Nephron progenitor cell (in vitro differentiated cells): ENCODE data around the gene ING1.

Source experiments
- DNase-seq: peaks from one replicate; pipeline ENCODE4 v3.0.0; 2021
- H3K27ac Mint-ChIP-seq: 2 replicates; pipeline ENCODE4 v1.8.0; 2021; ENCODE audit warnings: mild to moderate bottlenecking, moderate library complexity, mixed read lengths
- H3K27me3 Mint-ChIP-seq: 2 replicates; pipeline ENCODE4 v1.8.0; 2021; ENCODE audit warnings: mild to moderate bottlenecking, low read depth, mixed read lengths; ENCODE audit not compliant: poor library complexity
- H3K36me3 Mint-ChIP-seq: 2 replicates; pipeline ENCODE4 v1.8.0; 2021; ENCODE audit warnings: low read depth, mixed read lengths
- H3K4me1 Mint-ChIP-seq: 2 replicates; pipeline ENCODE4 v1.8.0; 2021; ENCODE audit warnings: mixed read lengths
- H3K4me3 Mint-ChIP-seq: 2 replicates; pipeline ENCODE4 v1.8.0; 2021; ENCODE audit warnings: mild to moderate bottlenecking, moderate library complexity, mixed read lengths
- H3K9me3 Mint-ChIP-seq: 2 replicates; pipeline ENCODE4 v1.8.0; 2021; ENCODE audit warnings: mild to moderate bottlenecking, moderate library complexity, mixed read lengths
- CTCF ChIP-seq: fragments of 200-600 bp; sonication (generic); IDR thresholded peaks from 2 replicates; pipeline ENCODE4 v1.5.0; 2021; ENCODE audit warnings: antibody characterized with exemption

ING1 gene

GRCh38 chr13:110712849-110713641 is 455 bp upstream of the ING1 start:
- peak; percentile 99 for DNase-seq
- peaks cover 10% of the 10 kb centered on the region for H3K9me3 Mint-ChIP-seq
- no peak for TF ChIP-seq CTCF
- peak overlapping the region; percentile 97 for H3K4me3 Mint-ChIP-seq
- H3K27ac Mint-ChIP-seq = peak overlapping the region; percentile 99
- no peaks in the 10 kb centered on the region for H3K27me3 Mint-ChIP-seq
- peaks cover 31% of the 10 kb centered on the region for H3K4me1 Mint-ChIP-seq
- H3K36me3 Mint-ChIP-seq = no peaks in the 10 kb centered on the region

- DNase-seq = peak; percentile 58
- H3K27me3 Mint-ChIP-seq = no peaks in the 10 kb centered on the region
- peak overlapping the region; percentile 98 for H3K4me3 Mint-ChIP-seq
- TF ChIP-seq CTCF = no peak
- H3K4me1 Mint-ChIP-seq = peaks cover 32% of the 10 kb centered on the region
- H3K27ac Mint-ChIP-seq = peak overlapping the region; percentile 97
- peaks cover 10% of the 10 kb centered on the region for H3K9me3 Mint-ChIP-seq
- H3K36me3 Mint-ChIP-seq = peaks cover 6% of the 10 kb centered on the region
These were observed 689 bp downstream of the ING1 start for GRCh38 chr13:110713981-110714796.

- peaks cover 32% of the 10 kb centered on the region for H3K4me1 Mint-ChIP-seq
- peaks cover 10% of the 10 kb centered on the region for H3K9me3 Mint-ChIP-seq
- no peaks in the 10 kb centered on the region for H3K27me3 Mint-ChIP-seq
- DNase-seq = peak; percentile 63
- TF ChIP-seq CTCF = no peak
- H3K4me3 Mint-ChIP-seq = peak overlapping the region; percentile 98
- peaks cover 13% of the 10 kb centered on the region for H3K36me3 Mint-ChIP-seq
- H3K27ac Mint-ChIP-seq = peak overlapping the region; percentile 100
These were observed 1.4 kb downstream of the ING1 start for GRCh38 chr13:110714797-110715394.

GRCh38 chr13:110715395-110716246 is 2.1 kb downstream of the ING1 start:
- Mint-ChIP-seq H3K36me3 (peaks cover 21% of the 10 kb centered on the region), H3K27ac (peak overlapping the region; percentile 100), H3K4me3 (peak overlapping the region; percentile 98), H3K4me1 (peaks cover 32% of the 10 kb centered on the region), H3K9me3 (peaks cover 10% of the 10 kb centered on the region), H3K27me3 (no peaks in the 10 kb centered on the region)
- TF ChIP-seq CTCF = no peak
- DNase-seq = peak; percentile 96

- Mint-ChIP-seq H3K27me3 (no peaks in the 10 kb centered on the region), H3K9me3 (peaks cover 5% of the 10 kb centered on the region), H3K4me1 (peaks cover 28% of the 10 kb centered on the region), H3K27ac (peak overlapping the region; percentile 92), H3K36me3 (peaks cover 26% of the 10 kb centered on the region), H3K4me3 (peak overlapping the region; percentile 98)
- TF ChIP-seq CTCF = no peak
- no peak for DNase-seq
These were observed 2.7 kb downstream of the ING1 start for GRCh38 chr13:110716247-110716515.
